HT-29 (cell line): ENCODE measurements around the gene RPS19. TPM values are rescaled to one million over a fixed set of nuclear protein-coding genes. Genes with fewer than 3 reads are reported as not detected.

Source experiments
- DNase-seq: peaks from one replicate; pipeline ENCODE4 v3.0.0-alpha.2; 2015; ENCODE audit warnings: low spot score
- total RNA-seq: library from RNA; depleted of rRNA; stranded (reverse); fragments of >200 nt; shearing (Covaris generic); gene quantifications from 2 replicates; pipeline ENCODE4 v1.2.3, GENCODE V29; 2014

The RPS19 gene
- total RNA-seq, 1 experiment from 2014 or later: 4,557 TPM

DNA sequence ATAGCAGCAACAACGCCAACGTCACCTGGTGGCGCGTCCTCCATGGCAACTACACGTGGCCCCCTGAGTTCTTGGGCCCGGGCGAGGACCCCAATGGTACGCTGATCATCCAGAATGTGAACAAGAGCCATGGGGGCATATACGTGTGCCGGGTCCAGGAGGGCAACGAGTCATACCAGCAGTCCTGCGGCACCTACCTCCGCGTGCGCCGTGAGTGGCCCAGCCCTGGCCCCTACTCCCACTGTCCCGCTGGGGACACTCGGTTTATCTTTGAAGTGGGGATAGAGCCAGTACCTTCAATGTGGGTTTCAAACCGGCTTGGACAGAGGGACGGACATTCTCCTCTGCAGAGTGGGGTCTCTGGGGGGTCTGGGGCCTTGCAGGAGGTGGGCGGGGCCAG lies 19.0 kb downstream of the RPS19 start:
- no peak for DNase-seq

DNA sequence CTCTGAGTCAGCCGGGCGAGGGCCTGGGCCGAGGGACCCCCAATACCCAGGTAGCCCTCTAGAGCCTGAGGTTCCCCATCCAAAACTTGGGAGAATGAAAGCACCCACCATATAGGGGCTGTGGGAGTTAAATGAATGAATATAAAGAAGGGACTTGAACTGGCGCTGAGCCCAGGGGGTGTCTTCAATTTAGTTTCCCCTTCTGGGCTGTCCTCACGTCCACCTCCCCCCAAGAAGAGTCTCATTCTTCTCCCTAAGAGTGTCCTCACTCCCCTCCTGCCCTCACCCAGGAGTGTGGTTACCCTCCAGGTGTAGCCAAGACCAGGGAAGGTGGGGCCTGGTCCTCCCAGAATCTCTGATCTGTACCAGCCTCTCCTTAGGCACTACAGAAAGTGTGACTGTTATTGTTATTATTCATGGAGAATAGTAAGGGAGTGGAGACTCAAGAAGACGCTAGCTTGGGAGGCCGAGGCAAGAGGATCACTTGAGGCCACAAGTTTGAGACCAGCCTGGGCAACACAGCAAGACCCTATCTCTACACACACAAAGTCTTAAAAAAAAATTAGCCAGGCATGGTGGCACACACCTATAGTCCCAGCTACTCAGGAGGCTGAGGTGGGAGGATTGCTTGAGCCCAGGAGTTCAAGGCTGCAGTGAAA lies 19.7 kb downstream of the RPS19 start:
- DNase-seq: peak; percentile 1

DNA sequence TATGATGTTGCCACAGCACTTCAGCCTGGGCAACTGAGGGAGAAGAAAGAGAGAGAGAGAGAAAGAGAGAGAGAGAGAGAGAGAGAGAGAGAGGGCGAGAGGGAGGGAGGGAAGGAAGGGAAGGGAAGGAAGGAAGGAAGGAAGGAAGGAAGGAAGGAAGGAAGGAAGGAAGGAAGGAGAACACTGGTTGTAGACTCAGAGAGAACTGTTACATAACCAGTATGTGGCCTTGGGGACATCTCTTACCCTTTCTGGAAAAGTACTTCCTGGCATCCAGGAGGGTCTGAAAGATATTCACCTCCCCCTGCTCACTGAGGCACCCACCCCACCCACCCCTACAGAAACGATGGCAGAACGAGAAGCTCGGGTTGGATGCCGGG lies 20.3 kb downstream of the RPS19 start:
- no peak for DNase-seq

DNA sequence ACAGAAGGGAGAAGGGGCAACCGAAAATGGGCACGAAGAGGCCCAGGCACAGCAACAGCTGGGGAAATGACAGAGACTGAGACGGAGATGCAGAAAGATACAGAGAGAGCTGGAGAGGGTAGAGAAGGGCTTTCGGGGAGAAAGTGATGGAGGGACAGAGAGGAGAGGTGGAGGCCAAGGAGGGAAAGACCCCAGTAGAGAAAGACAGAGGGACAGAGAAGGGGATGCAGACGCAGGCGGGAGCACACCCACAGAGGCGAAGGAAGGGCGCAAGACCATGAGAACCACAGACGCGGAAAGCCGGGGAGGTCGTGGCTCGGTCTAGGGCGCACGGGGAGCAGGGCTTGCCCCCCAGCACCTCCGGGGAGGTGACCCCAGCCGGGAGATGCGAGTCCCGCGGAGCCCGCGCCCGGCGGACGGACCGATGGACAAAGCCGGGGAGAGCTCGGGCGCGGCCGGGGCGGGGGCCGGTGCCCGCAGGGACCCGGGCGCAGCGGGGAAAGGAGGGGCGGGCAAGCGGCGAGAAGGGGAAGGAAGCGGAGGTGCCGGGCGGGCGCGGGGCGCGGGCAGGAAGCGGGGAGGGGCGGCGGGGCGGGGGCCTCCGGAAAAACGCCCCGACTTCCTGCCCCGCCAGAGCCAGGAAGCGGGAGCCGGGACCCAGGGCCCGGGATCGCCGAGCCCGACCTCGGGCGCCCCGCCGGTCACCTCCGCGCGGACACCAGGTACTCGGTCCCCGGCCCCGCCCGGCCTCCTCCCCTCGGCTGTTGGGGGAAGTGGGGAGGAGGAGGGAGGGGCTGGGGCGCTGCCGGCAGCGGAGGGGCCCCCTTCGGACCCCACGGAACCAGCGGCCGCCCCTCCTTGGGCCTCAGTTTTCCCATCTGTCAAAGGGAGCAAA lies 22.8 kb downstream of the RPS19 start, which contains the start of gene ARHGEF1:
Gene ARHGEF1 (plus strand): TSS at position 617 of the 895 bp plus-strand sequence. CDS start 4,899 bp downstream, outside the sequence.
- DNase-seq: peak; percentile 67

DNA sequence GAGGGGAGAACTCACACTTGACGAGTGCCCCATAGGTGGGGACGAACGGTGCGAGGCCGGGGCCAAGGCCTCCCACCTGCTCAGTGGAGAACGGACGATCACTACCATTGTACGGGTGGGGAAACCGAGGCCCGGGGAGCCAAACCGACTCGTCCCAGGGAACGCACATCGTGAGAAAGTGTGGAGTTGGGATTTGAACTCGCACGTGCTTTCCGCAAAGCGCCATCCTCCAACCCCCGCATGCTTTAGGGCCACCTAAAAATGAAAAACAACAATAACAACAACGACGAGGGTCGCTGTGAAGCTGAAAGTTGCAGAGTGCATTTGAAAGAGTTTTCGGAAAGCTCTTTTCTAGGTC lies 23.4 kb downstream of the RPS19 start:
- no peak for DNase-seq

DNA sequence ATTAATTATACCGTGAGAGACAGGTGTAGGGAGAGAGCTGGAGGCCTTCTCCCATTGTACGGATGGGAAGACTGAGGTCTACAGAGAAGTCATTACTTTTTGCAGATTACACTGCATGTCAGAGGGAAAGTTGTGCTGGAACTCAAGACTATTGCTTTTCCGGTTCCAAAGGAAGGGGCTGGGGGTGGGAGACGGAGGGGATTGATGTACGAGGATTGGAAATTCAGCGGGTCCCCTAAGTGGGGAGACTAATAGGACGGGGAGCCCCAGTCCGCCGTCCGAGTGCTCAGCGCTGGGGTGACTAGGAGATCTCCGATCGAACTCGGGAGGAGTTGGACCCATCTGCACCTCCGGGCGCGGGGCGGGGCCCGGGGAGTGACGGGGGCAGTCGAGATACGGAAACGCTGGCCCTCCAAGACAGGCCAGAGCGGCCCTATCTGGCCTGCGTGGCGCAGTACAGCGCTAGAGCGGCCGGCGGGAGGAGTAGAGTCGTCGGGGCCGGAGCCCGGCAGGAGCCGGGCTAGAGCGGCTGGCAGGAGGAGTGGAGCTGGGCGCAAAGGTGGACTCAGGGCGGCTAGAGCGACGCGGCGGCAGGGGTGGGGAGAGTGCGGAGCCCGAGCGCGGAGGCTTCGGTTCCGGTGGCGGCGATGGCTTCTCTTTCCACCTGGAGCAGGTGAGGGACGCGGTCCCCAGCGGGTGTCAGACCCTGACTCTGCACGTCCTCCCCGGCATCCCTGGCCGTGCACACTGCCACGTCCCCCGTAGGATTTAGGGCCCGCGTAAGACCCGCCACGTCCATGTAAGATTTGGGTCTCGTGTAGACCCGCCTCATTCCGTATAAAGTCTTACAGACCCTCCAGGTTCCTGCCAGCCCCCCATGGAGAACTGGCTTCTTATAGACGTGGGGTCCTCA lies 24.0 kb downstream of the RPS19 start:
- DNase-seq: peak; percentile 100

DNA sequence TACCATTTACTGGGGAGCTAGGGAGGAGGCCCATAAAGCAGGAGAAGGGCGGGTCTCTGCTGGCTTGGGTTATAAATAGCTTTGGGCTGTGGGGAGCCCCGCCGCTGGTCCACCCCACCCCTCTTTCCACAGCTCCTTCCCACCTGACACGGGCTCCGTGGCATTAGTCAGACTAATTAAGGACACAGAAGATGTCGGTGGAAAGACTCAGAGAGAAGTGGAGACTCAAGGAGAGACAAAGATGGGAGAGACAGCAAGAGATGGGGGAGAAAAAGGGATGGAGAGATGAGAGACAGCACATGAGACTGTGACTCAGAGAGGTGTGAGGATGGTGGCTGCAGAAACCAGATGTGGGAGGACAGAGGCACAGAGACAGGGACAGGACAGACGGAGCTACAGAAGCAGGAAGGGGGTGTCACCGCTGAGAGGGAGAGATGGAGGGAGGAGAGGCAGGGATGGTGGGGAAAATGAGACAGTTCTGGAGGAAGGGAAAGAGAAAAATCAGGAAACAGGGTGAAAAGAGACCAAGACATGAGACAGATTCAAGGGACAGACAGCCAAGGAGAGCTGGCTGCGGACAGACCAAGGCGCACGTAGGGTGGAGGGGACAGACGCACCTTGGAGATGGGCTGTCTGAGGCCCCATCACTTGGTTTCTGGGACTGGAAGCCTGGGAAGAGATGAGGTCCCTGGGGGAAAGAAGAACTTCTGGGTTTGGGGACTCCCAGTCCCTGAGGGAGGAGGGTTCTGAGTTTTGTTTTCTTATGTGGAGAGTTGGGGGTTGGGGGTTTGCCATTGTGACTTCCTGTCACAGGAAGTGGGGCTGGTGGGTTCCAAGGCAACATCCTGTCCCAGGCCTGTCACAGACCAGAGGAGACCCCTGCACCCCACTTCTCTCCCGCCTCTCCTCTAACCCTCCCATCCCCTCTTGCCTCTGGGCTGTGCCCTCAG lies 27.0 kb downstream of the RPS19 start:
- peak; percentile 71 for DNase-seq

DNA sequence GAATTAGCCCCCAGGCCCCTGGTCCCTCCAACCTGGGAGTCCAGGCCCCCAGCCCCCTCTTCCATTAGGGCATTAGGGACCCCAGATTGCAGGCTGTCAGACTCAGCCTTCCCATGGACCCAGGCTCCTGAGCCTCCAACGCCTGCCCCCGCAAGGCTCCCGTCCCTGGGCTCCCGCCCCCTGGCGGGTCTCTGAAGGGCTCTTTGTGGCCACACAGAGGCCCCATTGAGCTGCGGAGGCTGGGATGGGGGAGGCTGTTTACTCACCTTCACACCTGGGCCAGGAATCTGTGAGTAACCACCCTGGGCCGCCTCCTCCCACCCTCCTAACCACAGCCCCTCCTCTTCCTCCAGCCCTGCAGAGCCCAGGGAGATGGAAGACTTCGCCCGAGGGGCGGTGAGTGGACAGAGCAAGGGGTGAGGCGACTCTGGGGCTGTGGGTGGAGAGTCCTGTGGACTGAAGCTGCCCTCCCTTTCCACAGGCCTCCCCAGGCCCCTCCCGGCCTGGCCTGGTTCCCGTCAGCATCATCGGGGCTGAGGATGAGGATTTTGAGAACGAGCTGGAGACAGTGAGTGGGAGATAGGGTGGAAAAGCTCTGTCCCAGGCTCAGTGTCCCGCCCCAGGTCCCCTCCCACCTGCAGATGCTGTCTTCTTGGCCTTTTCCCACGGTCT lies 27.8 kb downstream of the RPS19 start:
- DNase-seq: peak; percentile 100

DNA sequence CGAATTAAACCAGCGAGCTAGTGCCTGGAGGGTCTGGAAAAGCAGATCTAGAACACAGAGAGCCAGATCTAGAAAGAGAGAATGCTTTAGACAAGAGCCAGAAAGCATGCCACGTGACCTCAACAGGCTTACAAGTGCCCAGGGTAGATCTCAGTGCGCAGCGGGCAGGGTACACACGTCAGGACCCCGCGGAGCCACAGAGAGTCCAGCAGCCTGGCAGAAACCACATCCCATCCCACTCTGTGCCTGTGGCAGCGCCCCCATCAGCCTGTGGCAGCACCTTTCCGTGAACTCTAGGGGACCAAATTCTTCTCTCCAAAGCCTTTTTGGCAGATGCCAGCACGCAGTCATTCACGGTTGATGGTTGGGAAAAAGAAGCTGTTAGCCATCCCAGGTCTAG lies 28.9 kb downstream of the RPS19 start:
- no peak for DNase-seq

DNA sequence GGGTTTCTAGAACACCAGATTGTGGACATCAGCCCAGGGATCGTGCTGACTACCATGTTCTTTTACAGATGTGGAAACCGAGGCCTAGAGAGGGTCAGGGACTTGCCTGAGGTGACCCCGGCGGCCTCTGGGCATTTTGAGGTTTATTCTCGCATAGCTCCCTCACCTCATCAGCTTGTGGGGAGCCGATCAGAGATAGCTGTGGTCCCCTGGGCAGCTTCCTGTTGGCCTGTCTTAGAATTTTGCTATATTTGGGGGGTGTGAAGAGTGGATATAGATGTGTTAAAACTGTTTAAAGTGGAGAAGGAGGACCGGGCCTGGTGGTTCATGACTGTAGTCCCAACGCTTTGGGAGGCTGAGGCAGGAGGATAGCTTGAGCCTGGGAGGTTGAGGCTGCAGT lies 29.8 kb downstream of the RPS19 start:
- no peak for DNase-seq

DNA sequence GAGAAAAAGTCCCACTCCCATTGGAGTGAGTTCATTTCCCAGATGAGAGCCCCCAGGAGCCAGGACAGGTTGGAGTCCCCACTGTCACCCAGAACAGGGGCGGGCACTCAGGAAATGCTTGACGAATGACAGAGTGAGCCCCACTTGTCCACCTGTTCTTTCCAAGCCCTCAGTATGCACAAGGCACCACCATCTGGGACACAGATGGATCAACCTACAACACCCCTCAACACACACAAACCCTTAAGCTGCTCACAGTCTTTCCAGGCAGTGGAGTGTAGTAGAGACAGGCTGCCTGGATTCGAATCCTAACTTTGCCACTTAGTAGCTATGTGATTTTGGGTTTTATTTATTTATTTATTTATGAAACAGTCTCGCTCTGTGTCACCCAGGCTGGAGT lies 30.9 kb downstream of the RPS19 start:
- DNase-seq: no peak

DNA sequence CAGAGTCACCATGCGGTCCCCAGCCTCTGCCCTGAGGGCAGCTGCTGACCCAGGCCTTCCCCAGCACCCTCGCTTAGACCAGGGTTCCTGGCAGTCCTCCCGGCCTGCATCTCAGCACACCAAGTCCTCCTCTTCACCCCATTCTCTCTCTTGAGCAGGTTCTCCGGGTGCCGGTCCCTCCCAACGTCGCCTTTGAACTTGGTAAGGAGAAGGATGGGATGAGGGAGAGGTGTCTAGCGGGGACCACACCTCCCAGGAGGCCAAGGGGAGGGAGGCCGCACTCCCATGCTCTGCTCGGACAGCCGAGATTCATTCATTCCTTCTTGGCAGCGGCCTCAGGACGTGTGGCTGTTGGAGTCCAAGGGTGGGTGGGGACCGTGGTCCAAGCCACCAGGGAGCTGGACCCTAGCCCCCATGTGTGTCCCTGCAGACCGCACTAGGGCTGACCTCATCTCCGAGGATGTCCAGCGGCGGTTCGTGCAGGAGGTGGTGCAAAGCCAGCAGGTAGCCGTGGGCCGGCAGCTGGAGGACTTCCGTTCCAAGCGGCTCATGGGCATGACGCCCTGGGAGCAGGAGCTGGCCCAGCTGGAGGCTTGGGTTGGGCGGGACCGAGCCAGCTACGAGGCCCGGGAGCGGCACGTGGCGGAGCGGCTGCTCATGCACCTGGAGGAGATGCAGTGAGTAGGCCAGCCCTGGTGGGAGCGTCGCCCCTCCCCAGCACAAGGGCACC lies 32.3 kb downstream of the RPS19 start:
- DNase-seq: no peak

DNA sequence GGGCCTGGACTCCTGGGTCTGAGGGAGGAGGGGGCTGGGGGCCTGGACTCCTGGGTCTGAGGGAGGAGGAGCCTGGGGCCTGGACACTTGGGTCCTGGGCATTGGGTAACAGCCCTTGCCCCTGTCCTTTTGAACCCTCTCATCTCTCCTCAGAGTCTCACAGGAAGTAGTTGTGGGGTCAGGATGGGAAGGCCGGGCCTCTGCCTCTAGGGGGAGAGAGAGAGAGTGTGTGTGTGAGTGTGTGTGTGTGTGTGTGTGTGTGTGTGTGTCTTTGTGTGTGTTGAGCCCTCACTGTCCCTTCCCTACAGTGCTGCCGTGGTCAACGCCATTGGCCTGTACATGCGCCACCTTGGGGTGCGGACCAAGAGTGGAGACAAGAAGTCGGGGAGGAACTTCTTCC lies 33.8 kb downstream of the RPS19 start:
- DNase-seq: peak; percentile 56

DNA sequence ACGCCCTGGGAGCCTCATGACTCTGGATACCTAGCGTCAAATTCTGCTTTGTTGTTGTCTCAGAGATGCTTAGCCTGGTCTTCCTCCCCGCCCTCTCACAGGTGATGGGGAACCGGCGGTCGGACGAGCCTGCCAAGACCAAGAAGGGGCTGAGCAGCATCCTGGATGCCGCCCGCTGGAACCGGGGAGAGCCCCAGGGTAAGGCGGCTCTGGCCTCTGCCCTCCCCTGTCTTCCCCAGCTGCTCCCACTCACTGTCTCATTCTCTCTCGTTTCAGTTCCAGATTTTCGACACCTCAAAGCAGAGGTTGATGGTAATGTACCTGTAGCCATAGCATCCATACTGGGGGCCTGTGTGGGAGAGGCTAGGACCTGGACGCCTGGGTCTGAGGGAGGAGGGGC lies 34.3 kb downstream of the RPS19 start:
- DNase-seq: no peak

DNA sequence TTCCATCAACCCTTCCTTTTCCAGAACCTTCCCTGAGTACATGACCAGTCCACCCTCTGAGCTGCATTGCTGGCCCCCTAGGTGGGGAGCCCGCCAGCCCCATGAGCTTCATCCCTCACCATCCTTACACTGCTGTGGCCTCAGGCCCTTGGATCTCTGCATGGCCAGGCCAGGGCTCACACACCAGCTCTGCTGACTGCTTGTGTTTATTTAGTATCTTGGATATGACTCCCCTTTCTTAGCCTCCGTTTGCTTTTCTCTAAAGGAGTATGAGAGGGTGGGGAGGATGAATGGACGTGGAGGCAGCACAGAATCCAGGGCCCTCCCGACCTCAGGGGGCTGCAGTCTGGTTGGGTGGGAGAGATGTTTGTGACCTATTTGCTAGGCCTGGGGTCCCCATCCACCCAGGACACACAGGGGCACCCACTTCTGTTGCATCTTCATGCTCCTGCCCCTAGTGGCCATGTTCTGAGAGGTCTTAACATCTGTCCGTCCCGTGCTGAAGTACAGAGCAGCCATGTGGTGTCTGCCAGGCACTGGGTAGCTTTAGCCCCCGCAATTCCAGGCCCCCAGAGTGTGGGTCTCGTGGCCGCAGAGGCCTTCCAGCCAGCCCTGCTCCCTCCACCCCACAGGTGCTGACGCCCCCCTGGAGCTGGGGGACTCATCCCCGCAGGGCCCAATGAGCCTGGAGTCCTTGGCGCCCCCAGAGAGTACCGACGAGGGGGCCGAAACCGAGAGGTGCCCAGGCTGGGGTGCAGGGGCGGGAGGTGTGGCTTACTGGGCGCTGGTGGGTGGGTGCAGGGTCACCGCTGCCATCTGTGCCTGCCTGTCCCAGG lies 35.9 kb downstream of the RPS19 start:
- DNase-seq: peak; percentile 39

DNA sequence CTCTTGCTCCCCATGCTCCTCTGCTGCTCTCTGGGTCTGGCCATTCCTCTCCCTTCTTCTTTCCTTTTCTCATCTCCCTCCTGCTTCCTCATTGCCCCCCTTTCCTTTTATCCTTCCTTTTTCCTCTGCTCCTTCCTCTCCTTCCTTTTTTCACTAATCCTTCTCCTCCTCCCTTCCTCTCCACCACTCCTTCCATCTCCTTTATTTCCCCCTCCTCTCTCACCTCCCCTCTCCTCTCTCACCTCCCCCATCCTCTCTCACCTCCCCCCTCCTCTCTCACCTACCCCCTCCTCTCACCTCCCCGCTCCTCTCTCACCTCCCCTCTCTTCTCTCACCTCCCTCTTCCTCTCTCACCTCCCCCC lies 36.5 kb downstream of the RPS19 start:
- no peak for DNase-seq

DNA sequence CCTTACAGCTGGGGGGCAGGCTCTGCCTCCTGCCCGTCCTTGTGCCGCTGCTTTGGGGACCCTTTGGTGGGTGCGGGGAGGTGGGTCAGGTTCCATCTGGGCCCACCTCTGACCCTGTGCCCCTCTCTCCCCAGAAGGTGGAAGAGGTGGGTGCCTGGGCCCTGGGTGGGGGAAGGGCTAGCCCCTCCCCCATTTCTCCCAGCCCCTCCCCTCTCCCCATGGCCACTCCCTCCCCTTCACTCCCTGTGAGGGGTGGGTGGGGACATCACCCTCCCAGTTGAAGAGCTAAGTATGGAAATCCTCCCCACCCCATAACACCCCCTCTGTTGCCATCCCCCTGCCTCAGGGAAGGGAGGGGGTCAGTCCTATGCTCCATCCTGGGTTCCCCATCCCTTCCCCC lies 37.1 kb downstream of the RPS19 start:
- no peak for DNase-seq

DNA sequence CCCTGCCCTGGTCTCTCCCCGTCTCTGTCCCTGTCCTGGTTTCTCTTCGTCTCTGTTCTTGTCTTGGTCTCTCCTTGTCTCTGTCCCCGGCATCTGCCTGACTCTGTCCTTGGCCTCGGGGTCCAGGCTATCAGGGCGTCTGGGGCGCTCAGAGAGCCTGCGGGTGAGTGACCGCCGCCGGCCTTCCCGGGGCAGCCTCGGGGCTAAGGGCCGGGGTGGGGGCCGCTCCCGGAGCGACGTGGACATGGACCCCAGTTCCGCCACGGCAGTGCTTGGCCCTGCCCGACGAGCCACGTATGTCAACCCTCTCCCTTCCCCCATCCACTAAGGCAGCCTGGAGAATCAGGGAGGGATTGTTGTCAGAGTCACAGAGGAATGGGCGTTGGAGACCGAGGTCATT lies 37.8 kb downstream of the RPS19 start:
- DNase-seq: no peak

DNA sequence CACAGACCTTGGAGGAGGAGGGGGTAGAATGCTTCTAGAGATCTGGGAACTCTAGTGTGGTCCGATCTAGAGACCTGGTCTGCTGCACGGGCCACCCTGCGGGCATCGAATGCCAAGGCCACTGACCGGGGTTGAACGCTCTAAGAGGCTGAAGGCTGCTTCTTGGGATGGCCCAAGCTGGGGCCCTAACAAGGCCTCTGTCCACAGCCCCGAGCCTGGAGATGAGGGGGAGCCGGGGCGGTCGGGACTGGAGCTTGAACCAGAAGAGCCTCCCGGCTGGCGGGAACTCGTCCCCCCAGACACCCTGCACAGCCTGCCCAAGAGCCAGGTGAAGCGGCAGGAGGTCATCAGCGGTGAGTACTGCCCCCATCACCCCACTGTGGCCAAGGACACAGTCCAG lies 38.2 kb downstream of the RPS19 start:
- DNase-seq: no peak
